PC-9 (cell line): Measurements from ENCODE around the gene FAM114A2.

ENCODE experiments used
- EZH2 ChIP-seq: fragments of 200-600 bp; sonication (generic); IDR thresholded peaks from 2 replicates; pipeline ENCODE4 v1.8.0; 2017; ENCODE audit warnings: antibody characterized with exemption, low read depth
- TF ChIP-seq, protein P1 (sequence below): fragments of 200-600 bp; sonication (generic); conservative IDR thresholded peaks from 2 replicates; pipeline ENCODE4 v1.6.1; 2017; ENCODE audit warnings: mixed run types, antibody characterized with exemption, mild to moderate bottlenecking, moderate library complexity

GRCh38 chr5:153985498-153985897 lies 53.2 kb downstream of the FAM114A2 start:
- TF ChIP-seq, protein P1, sequence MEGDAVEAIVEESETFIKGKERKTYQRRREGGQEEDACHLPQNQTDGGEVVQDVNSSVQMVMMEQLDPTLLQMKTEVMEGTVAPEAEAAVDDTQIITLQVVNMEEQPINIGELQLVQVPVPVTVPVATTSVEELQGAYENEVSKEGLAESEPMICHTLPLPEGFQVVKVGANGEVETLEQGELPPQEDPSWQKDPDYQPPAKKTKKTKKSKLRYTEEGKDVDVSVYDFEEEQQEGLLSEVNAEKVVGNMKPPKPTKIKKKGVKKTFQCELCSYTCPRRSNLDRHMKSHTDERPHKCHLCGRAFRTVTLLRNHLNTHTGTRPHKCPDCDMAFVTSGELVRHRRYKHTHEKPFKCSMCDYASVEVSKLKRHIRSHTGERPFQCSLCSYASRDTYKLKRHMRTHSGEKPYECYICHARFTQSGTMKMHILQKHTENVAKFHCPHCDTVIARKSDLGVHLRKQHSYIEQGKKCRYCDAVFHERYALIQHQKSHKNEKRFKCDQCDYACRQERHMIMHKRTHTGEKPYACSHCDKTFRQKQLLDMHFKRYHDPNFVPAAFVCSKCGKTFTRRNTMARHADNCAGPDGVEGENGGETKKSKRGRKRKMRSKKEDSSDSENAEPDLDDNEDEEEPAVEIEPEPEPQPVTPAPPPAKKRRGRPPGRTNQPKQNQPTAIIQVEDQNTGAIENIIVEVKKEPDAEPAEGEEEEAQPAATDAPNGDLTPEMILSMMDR = no peak
- no peak for TF ChIP-seq EZH2
